RWPE2 (cell line): ENCODE measurements around the gene WDR4.
"Not testable (repeated sequence)": the region's sequence is repeated elsewhere in the genome, so short reads cannot be mapped to it uniquely, and the experiment has no call there.

Experiments used
- ATAC-seq: fragments of 200-7000 bp; cut with Tn5 transposase; 3 replicates; pipeline ENCODE4 v1.9.1; 2021; ENCODE audit warnings: low read depth
- DNase-seq: peaks from one replicate; pipeline ENCODE4 v3.0.0-alpha.2; 2020; ENCODE audit warnings: low spot score
- H3K27ac ChIP-seq: fragments of 450-650 bp; 2 replicates; pipeline ENCODE4 v1.5.1; 2017; ENCODE audit warnings: mild to moderate bottlenecking; ENCODE audit not compliant: poor library complexity, severe bottlenecking
- H3K27me3 ChIP-seq: fragments of 250-450 bp; sonication (Bioruptor Pico); 2 replicates; pipeline ENCODE4 v1.5.1; 2021; ENCODE audit warnings: mild to moderate bottlenecking, moderate library complexity; ENCODE audit not compliant: insufficient read depth, poor library complexity, severe bottlenecking
- H3K36me3 ChIP-seq: fragments of 250-450 bp; sonication (Bioruptor Pico); 2 replicates; pipeline ENCODE4 v1.5.1; 2020; ENCODE audit warnings: low read depth, mild to moderate bottlenecking, moderate library complexity
- H3K4me1 ChIP-seq: fragments of 250-450 bp; sonication (Bioruptor Pico); 2 replicates; pipeline ENCODE4 v1.5.1; 2021; ENCODE audit warnings: mild to moderate bottlenecking, moderate library complexity; ENCODE audit not compliant: insufficient read depth, poor library complexity, severe bottlenecking
- H3K4me3 ChIP-seq: fragments of 250-450 bp; sonication (Bioruptor Pico); 2 replicates; pipeline ENCODE4 v1.5.1; 2021; ENCODE audit warnings: mild to moderate bottlenecking, moderate library complexity; ENCODE audit not compliant: severe bottlenecking
- H3K9me3 ChIP-seq: fragments of 250-450 bp; sonication (Bioruptor Pico); 2 replicates; pipeline ENCODE4 v1.5.1; 2021; ENCODE audit warnings: mild to moderate bottlenecking, moderate library complexity; ENCODE audit not compliant: severe bottlenecking
- TF ChIP-seq, protein P1 (sequence below): fragments of 450-650 bp; IDR thresholded peaks from one replicate; pipeline ENCODE4 v1.5.1; 2017; ENCODE audit warnings: mild to moderate bottlenecking, moderate library complexity; ENCODE audit not compliant: poor library complexity, severe bottlenecking

The WDR4 gene

DNA sequence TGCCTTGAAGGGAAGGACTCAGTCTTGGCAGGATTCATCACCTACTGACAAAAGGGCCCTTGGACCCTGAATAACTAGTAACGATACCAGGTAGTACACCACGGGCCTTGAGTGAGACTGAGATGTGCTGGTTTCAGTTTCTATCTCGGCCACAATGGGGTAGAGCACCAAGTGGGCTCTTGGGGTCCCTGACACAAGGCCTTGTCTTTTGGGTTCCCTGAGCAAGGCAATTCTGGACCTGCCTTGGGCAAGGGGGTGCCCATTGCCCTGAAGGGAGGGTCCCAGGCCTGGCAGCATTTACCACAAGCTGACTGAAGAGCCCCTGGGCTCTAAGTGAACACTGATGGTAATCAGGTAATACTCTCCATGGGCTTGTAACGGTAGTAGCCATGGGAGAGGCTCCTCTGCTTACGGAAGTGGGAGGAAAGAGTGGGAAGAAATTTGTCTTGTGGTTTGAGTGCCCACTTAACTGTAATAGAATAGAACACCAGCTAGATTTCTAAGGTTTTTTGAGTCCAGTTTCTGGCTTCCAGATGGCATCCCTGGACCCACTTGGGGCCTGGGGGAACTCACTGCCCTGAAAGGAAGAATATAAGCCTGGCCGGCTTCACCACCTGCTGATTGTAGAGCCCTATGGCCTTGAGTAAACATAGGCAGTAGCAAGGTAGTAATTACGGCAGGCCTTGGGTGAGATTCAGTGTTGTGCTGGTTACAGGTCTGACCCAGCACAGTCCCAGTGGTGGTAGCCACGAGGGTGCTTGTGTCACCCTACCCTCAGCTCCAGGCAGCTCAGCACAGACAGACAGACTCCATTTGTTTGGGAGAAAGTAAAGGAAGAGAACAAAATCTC is 58.5 kb downstream of the WDR4 start:
- Histone ChIP-seq H3K36me3 (no peaks in the 10 kb centered on the region), H3K9me3 (no peaks in the 10 kb centered on the region), H3K4me1 (no peaks in the 10 kb centered on the region), H3K27ac (no peak overlapping the region), H3K4me3 (no peak overlapping the region), H3K27me3 (peaks cover 16% of the 10 kb centered on the region)
- TF ChIP-seq, protein P1, sequence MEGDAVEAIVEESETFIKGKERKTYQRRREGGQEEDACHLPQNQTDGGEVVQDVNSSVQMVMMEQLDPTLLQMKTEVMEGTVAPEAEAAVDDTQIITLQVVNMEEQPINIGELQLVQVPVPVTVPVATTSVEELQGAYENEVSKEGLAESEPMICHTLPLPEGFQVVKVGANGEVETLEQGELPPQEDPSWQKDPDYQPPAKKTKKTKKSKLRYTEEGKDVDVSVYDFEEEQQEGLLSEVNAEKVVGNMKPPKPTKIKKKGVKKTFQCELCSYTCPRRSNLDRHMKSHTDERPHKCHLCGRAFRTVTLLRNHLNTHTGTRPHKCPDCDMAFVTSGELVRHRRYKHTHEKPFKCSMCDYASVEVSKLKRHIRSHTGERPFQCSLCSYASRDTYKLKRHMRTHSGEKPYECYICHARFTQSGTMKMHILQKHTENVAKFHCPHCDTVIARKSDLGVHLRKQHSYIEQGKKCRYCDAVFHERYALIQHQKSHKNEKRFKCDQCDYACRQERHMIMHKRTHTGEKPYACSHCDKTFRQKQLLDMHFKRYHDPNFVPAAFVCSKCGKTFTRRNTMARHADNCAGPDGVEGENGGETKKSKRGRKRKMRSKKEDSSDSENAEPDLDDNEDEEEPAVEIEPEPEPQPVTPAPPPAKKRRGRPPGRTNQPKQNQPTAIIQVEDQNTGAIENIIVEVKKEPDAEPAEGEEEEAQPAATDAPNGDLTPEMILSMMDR: no peak
- ATAC-seq (no peak), DNase-seq (no peak)

DNA sequence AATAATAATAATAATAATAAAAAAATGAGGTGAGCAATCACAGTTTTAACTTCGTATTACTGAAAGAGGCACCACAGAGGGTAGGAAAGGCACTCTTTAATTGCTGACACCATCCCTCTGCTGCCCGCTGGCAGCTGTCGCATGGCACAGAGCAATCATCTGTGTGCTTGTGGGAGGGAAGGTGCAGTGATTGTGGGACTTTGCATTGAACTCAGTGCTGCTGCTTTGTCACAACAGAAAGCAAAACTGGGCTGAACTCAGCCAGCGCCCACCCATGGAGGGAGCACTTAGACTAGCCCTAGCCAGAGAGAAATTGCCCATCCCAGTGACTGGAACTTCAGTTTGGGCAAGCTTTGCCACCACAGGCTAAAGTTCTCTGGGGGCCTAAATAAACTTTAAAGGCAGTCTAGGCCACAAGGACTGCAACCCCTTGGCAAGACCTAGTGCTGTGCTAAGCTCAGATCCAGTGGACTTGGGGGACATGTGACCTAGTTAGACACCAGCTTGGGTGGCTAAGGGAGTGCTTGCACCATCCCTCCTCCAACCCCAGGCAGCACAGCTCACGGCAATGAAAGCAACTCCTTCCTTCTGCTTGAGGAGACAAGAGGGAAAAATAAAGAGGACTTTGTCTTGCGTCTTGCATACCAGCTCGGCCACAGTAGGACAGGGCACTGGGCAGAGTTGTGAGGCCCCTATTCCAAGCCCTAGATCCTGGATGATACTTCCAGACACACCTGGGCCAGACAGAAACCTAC is 59.3 kb downstream of the WDR4 start:
- H3K4me3 ChIP-seq: no peak overlapping the region
- ATAC-seq (no peak), DNase-seq (no peak)
- H3K4me1 ChIP-seq: no peaks in the 10 kb centered on the region
- no peaks in the 10 kb centered on the region for H3K36me3 ChIP-seq
- H3K27ac ChIP-seq: no peak overlapping the region
- H3K9me3 ChIP-seq: peaks cover 3% of the 10 kb centered on the region
- TF ChIP-seq, protein P1: no peak
- H3K27me3 ChIP-seq: peaks cover 11% of the 10 kb centered on the region

DNA sequence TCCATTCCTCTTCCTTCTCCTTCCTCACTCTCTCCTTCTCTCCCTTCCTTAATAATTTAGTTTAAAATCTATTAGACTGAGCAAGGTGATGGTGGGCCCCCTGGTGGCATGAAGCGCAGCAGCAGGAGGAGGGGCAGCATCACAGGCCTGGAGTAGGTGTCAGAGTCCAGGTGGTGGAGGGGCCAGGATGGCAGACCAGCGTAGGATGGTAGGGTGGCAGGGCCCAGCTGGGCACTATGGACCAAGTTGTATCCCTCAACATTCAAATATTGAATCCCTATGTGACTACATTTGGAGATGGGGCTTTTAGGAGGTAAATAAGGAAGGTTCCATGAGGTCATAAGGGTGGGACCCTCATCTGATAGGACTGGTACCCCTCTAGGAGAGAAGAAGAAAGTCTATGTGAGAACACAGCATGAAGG is 61.0 kb downstream of the WDR4 start:
- Histone ChIP-seq H3K27me3 (peaks cover 11% of the 10 kb centered on the region), H3K36me3 (no peaks in the 10 kb centered on the region), H3K27ac (no peak overlapping the region), H3K4me3 (no peak overlapping the region), H3K4me1 (no peaks in the 10 kb centered on the region), H3K9me3 (peaks cover 20% of the 10 kb centered on the region)
- peak; percentile 82 for ATAC-seq
- TF ChIP-seq, protein P1: peak; percentile 78
- DNase-seq: no peak

DNA sequence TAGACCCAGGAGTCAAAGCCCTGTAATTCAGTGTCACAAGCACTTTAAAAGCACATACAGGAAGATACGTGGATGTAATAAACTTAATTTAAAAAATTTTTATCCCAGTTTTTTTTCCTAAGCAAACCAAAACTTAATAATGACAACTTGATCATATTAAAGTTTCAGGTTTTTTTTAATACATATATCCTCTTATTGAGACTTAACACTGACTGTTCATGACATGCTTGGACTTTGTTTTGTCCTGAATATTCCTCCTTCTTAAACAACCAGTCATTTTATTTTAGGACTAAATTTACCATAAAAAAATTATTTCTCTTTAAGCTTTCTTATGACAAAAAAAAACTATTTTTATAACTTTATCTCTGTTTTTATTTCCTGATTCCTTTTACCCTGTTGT is 64.1 kb downstream of the WDR4 start:
- Histone ChIP-seq H3K27me3 (no peaks in the 10 kb centered on the region), H3K9me3 (peaks cover 21% of the 10 kb centered on the region), H3K36me3 (no peaks in the 10 kb centered on the region), H3K4me3 (no peak overlapping the region), H3K27ac (no peak overlapping the region), H3K4me1 (peaks cover 9% of the 10 kb centered on the region)
- TF ChIP-seq, protein P1: no peak
- no peak for DNase-seq
- ATAC-seq: no peak

DNA sequence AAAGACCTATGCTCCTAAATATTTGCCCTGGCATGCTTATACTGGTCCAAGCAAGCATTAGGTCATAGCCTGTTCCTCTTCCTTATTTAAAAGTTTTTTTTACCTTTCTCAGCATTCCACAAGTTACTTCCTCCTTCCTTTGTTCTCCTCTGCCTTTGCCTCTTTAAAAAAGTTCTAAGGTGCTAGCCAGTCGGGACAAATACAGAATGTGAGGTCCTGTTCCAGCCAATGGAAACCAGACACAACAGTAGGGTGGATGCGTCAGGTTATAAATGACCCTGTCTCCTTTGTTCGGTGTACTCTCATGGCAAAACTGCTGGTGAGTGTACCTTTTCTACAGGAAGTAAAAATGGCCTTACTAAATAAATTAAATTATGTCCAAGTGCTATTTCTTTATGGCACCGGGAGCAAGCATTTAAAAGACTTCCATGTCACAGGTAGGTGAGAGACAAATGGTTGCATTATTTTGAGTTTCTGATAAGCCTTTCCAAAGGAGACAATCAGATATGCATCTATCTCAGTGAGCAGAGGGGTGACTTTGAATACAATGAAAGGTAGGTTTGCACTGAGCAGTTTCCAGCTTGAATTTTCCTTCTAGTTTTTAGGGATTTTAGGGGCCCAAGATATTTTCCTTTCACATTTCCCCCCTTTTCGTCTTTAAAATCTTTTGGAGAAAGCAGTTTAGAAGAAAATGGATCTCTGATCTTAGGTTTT is 66.7 kb downstream of the WDR4 start:
- H3K27ac ChIP-seq: peak overlapping the region; percentile 70
- peak overlapping the region; percentile 5 for H3K4me3 ChIP-seq
- not testable (repeated sequence) for H3K36me3 ChIP-seq, H3K4me1 ChIP-seq, ATAC-seq, H3K27me3 ChIP-seq, DNase-seq
- H3K9me3 ChIP-seq: peaks cover 21% of the 10 kb centered on the region
